Fibroblast of lung (primary cell): ENCODE measurements around the gene PITRM1.

Experiments
- CTCF ChIP-seq, 2 donors: IDR thresholded peaks in 1 of 2; conservative IDR thresholded peaks in 1 of 2; 1 replicate in 1 of 2; 2 replicates in 1 of 2; pipeline ENCODE4 v1.5.1; 2011 to 2012; ENCODE audit warnings: low read length in 2 of 2, control low read depth in 1 of 2, inconsistent platforms in 1 of 2, low read depth in 1 of 2, mild to moderate bottlenecking in 1 of 2
- EZH2 ChIP-seq: IDR thresholded peaks from 2 replicates; pipeline ENCODE4 v1.5.1; 2012; ENCODE audit warnings: low read length, control low read depth, mild to moderate bottlenecking; ENCODE audit errors: missing control alignments

GRCh38 chr10:3128379-3129130, 44.0 kb downstream of the PITRM1 start:
- TF ChIP-seq CTCF (conservative IDR thresholded peaks at IDR 0.05 in 1 of 2, IDR thresholded peaks at IDR 0.05 in 1 of 2; ENCODE audit: low read depth in 1 of 2, low read length in 2 of 2) (no peak), EZH2 (no peak)
